ENCODE data around the gene TRMT112. TPM values are rescaled to one million over a fixed set of nuclear protein-coding genes. Genes with fewer than 3 reads are reported as not detected.

TRMT112 gene
- total and polyA plus RNA-seq, 4 donors, result 52.5 to 137 (median 131) TPM

DNA sequence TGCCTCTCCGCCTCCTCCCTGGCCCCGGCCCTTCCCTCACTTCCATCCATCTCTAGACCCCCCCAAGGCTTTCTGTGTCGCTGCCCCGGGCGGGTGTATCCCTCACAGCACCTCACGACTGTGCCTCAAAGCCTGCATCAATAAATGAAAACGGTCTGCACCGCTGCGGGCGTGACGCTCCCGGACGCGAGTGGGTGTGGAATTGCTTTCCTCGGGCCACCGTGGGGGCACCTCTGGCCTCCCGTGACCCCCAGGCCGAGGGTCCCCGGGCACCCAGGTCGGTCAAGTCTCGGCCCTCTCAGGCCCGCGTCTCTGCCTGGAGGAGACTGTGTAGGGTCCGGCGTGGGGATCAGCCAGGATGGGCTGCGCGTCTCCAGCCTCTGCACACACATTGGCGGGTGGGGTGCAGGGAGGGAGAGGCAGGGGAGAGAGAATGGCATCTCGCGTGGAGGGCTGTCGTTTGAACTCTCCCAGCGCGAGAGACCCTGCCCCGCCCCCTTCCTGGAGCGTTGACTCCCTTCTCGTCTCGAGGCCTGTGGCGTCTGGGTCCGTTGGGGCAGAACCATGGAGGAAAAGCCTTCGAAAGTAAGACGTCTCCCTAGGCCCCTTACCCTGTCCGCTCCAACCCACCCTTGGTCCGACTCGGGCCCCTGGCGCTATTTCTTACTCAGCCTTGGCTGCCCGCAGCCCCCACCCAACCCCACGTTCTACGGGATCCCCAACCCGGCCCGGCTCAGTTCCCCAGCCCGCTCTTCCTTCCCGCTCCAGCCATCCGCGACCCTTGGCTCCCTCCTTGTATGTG, 17.3 kb downstream of the TRMT112 start, which contains the start of gene CATSPERZ:
TSS of gene CATSPERZ (plus strand) at position 512 of the 802 bp plus-strand sequence. CDS start at position 565, 53 bp downstream.
- peaks cover 12 to 33% (median 25%) of the 10 kb centered on the region in 4 donors for H3K4me1 ChIP-seq (ENCODE audit: control insufficient read depth in 4 of 4, insufficient read depth in 4 of 4, low read length in 3 of 4)
- 5% methylated on average over 54 of the region's 54 CpGs for WGBS
- no peak for DNase-seq (ENCODE audit: low spot score)
- H3K9ac ChIP-seq (ENCODE audit: low read depth in 1 of 2, low read length in 2 of 2), result peak within 1 kb of the TSS in 1 of 2 donors; percentile 26
- no peak for TF ChIP-seq HNF4A (conservative IDR thresholded peaks at IDR 0.05)
- TF ChIP-seq SP1 (IDR thresholded peaks at IDR 0.05), result no peak
- no peak for TF ChIP-seq JUND (IDR thresholded peaks at IDR 0.05)
- TF ChIP-seq, protein P1, sequence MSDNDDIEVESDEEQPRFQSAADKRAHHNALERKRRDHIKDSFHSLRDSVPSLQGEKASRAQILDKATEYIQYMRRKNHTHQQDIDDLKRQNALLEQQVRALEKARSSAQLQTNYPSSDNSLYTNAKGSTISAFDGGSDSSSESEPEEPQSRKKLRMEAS (IDR thresholded peaks at IDR 0.05), result no peak
- no peak for TF ChIP-seq REST (IDR thresholded peaks at IDR 0.05)
- TF ChIP-seq RXRA (IDR thresholded peaks at IDR 0.05), result no peak
- TF ChIP-seq NR2F2 (IDR thresholded peaks at IDR 0.05), result no peak
- TF ChIP-seq, protein P2, sequence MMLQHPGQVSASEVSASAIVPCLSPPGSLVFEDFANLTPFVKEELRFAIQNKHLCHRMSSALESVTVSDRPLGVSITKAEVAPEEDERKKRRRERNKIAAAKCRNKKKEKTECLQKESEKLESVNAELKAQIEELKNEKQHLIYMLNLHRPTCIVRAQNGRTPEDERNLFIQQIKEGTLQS (IDR thresholded peaks at IDR 0.05), result no peak
- TF ChIP-seq YY1 (IDR thresholded peaks at IDR 0.05), result no peak
- no peak for TF ChIP-seq FOXA1 (IDR thresholded peaks at IDR 0.05)
- TF ChIP-seq HNF4G (IDR thresholded peaks at IDR 0.05), result no peak
- TF ChIP-seq, protein P3, sequence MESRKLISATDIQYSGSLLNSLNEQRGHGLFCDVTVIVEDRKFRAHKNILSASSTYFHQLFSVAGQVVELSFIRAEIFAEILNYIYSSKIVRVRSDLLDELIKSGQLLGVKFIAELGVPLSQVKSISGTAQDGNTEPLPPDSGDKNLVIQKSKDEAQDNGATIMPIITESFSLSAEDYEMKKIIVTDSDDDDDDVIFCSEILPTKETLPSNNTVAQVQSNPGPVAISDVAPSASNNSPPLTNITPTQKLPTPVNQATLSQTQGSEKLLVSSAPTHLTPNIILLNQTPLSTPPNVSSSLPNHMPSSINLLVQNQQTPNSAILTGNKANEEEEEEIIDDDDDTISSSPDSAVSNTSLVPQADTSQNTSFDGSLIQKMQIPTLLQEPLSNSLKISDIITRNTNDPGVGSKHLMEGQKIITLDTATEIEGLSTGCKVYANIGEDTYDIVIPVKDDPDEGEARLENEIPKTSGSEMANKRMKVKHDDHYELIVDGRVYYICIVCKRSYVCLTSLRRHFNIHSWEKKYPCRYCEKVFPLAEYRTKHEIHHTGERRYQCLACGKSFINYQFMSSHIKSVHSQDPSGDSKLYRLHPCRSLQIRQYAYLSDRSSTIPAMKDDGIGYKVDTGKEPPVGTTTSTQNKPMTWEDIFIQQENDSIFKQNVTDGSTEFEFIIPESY (IDR thresholded peaks at IDR 0.05), result no peak
- no peak for TF ChIP-seq RAD21 (IDR thresholded peaks at IDR 0.05)
- TF ChIP-seq TAF1 (conservative IDR thresholded peaks at IDR 0.05), result no peak
- H3K9me3 ChIP-seq (ENCODE audit: control insufficient read depth in 4 of 4, low read length in 3 of 4), result no peaks in the 10 kb centered on the region
- no peaks in the 10 kb centered on the region for H3K36me3 ChIP-seq (ENCODE audit: control insufficient read depth in 4 of 4, insufficient read depth in 3 of 4, low read depth in 1 of 4, low read length in 3 of 4)
- H3K4me3 ChIP-seq (ENCODE audit: low read depth in 1 of 3, low read length in 3 of 3), result peak within 1 kb of the TSS in 1 of 3 donors; percentile 40
- no peak within 1 kb of the TSS for H3K27ac ChIP-seq (ENCODE audit: low read depth in 1 of 2, low read length in 2 of 2)
- peaks cover 0 to 19% (median 9%) of the 10 kb centered on the region in 4 donors for H3K27me3 ChIP-seq (ENCODE audit: control insufficient read depth in 4 of 4, insufficient read depth in 4 of 4, low read length in 3 of 4)

- Histone ChIP-seq H3K9ac (ENCODE audit: low read depth in 1 of 2, low read length in 2 of 2) (no peak overlapping the region), H3K9me3 (ENCODE audit: control insufficient read depth in 4 of 4, low read length in 3 of 4) (no peaks in the 10 kb centered on the region), H3K4me3 (ENCODE audit: low read depth in 1 of 3, low read length in 3 of 3) (peak overlapping the region in 1 of 3 donors; percentile 40), H3K27ac (ENCODE audit: low read depth in 1 of 2, low read length in 2 of 2) (no peak overlapping the region), H3K27me3 (ENCODE audit: control insufficient read depth in 4 of 4, insufficient read depth in 4 of 4, low read length in 3 of 4) (peaks cover 0 to 24% (median 9%) of the 10 kb centered on the region in 4 donors), H3K4me1 (ENCODE audit: control insufficient read depth in 4 of 4, insufficient read depth in 4 of 4, low read length in 3 of 4) (peaks cover 12 to 31% (median 23%) of the 10 kb centered on the region in 4 donors), H3K36me3 (ENCODE audit: control insufficient read depth in 4 of 4, insufficient read depth in 3 of 4, low read depth in 1 of 4, low read length in 3 of 4) (no peaks in the 10 kb centered on the region)
- DNase-seq (ENCODE audit: low spot score), result no peak
- 3% methylated on average over 60 of the region's 60 CpGs for WGBS
- no peak for TF ChIP-seq NR2F2 (IDR thresholded peaks at IDR 0.05)
- no peak for TF ChIP-seq RXRA (IDR thresholded peaks at IDR 0.05)
- no peak for TF ChIP-seq JUND (IDR thresholded peaks at IDR 0.05)
- no peak for TF ChIP-seq FOXA1 (IDR thresholded peaks at IDR 0.05)
- TF ChIP-seq FOXA2 (IDR thresholded peaks at IDR 0.05), result no peak
- TF ChIP-seq GABPA (IDR thresholded peaks at IDR 0.05 in 1 of 2, conservative IDR thresholded peaks at IDR 0.05 in 1 of 2), result no peak
- no peak for TF ChIP-seq EGR1 (IDR thresholded peaks at IDR 0.05; ENCODE audit: low read depth in 2 of 2)
- TF ChIP-seq, protein P2 (IDR thresholded peaks at IDR 0.05), result no peak
- no peak for TF ChIP-seq RAD21 (IDR thresholded peaks at IDR 0.05)
- TF ChIP-seq HNF4A (conservative IDR thresholded peaks at IDR 0.05), result no peak
- TF ChIP-seq, protein P1 (IDR thresholded peaks at IDR 0.05), result no peak
- no peak for TF ChIP-seq REST (IDR thresholded peaks at IDR 0.05)
- TF ChIP-seq YY1 (IDR thresholded peaks at IDR 0.05), result no peak
Observed at GRCh38 chr11:64298966-64299846, 18.2 kb downstream of the TRMT112 start.

All from liver (tissue), 9 donors.